Heart right ventricle (tissue), 16 donors: ENCODE measurements around the gene PLAC9. TPM values are rescaled to one million over a fixed set of nuclear protein-coding genes. Genes with fewer than 3 reads are reported as not detected.

Experiments used
- ATAC-seq, 8 donors: fragments of 200-7000 bp; cut with Tn5 transposase; one replicate each; pipeline ENCODE4 v1.9.1; 2020; ENCODE audit warnings: mild to moderate bottlenecking in 8 of 8, moderate library complexity in 8 of 8, moderate number of reproducible peaks in 1 of 8
- DNase-seq, 2 donors: peaks; one replicate each; pipeline ENCODE4 v3.0.0-alpha.2; 2020
- H3K27ac ChIP-seq, 10 donors: fragments of 200-600 bp; sonication (generic) in 2 of 10; one replicate each; pipeline versions ENCODE4 v1.5.0 to v1.8.0; 2020 to 2022; ENCODE audit warnings: mild to moderate bottlenecking in 3 of 10
- H3K27me3 ChIP-seq, 7 donors: fragments of 200-600 bp; one replicate each; pipeline ENCODE4 v1.8.0; 2021 to 2022; ENCODE audit warnings: mild to moderate bottlenecking in 2 of 7
- H3K36me3 ChIP-seq, 9 donors: fragments of 200-600 bp; sonication (generic) in 1 of 9; one replicate each; pipeline versions ENCODE4 v1.5.0 to v1.8.0; 2020 to 2022; ENCODE audit warnings: mild to moderate bottlenecking in 2 of 9
- H3K4me1 ChIP-seq, 9 donors: fragments of 200-600 bp; sonication (generic) in 1 of 9; one replicate each; pipeline versions ENCODE4 v1.5.0 to v1.8.0; 2020 to 2022; ENCODE audit warnings: mild to moderate bottlenecking in 4 of 9
- H3K4me3 ChIP-seq, 10 donors: fragments of 200-600 bp; sonication (generic) in 2 of 10; one replicate each; pipeline versions ENCODE4 v1.5.0 to v1.8.0; 2020 to 2022; ENCODE audit warnings: mild to moderate bottlenecking in 7 of 10, moderate library complexity in 2 of 10
- H3K9me3 ChIP-seq, 11 donors: fragments of 200-600 bp in 10 of 11; sonication (generic) in 2 of 11; one replicate each; pipeline versions ENCODE4 v1.5.0 to v1.8.0; 2013 to 2022; ENCODE audit warnings: mild to moderate bottlenecking in 2 of 11, control low read depth in 1 of 11, moderate library complexity in 1 of 11
- CTCF ChIP-seq, 9 donors: fragments of 200-600 bp; sonication (generic) in 2 of 9; IDR thresholded peaks; one replicate each; pipeline versions ENCODE4 v1.5.0 to v1.8.0; 2021 to 2022; ENCODE audit warnings: antibody characterized with exemption in 9 of 9, mild to moderate bottlenecking in 5 of 9, moderate library complexity in 1 of 9
- WGBS, 2 donors: extraction: QIAGEN DNeasy Blood & Tissue Kit; methylation state at CpG; one replicate each; pipeline ENCODE4 v1.1.7; 2013; ENCODE audit warnings: inconsistent platforms in 1 of 2; 5-methylcytosine and 5-hydroxymethylcytosine counted together
- intact Hi-C, 10 donors: fragments of 100-400 bp; cut with DNase I; formaldehyde crosslinking; loops; one replicate each; pipeline versions ENCODE4 v1.11.1 to v1.14.2; 2022
- polyA plus RNA-seq, 2 donors: library from polyadenylated mRNA; stranded (reverse); fragments of 200-250 nt; gene quantifications; one replicate each; pipeline ENCODE4 v1.2.3, GENCODE V29; 2013
- total RNA-seq, 10 donors: library from RNA; stranded (reverse); fragmentation: NEBNext Ultra II Directional in 3 of 10; extraction: Animal tissue kit (Norgen Biotek cat#: 25700) in 3 of 10; gene quantifications; one replicate each; pipeline versions ENCODE4 v1.2.1 to v1.2.4, GENCODE V29; 2021 to 2023
- donor health status: Arrhythmogenic right ventricular cardiomyopathy.
- donor health status: ischemic (EF 13 %, LVEDD 7.1; RV severe dilation, severe dysfunction).
- donor health status: healthy with polysubstance abuse.
- donor health status: DM: no; HTN: yes; CAD: no.
- donor health status: DM: no; HTN: no; CAD: no.
- donor health status: ischemic (EF 25% LVEDD 6.9; RV normal size, moderate dysfunction).
- donor health status: ischemic (EF 25% LVEDD 5.7; RV mildly dilated, moderate dysfunction).
- donor health status: healthy.
- donor health status: DM: yes; HTN: yes; CAD: no.
- donor health status: Ischemic cardiomyopathy.
- donor health status: ischemic (EF 35%, LVEDD 5.7; RV mildly dilated, moderate dysfunction).
- donor health status: nonischemic (EF 11% LVEDD 7.7; RV severe dilation, severe dysfunction).
- donor health status: DM: yes; HTN: yes; CAD: no.
- donor health status: PGD.
- donor health status: ischemic (EF 29% LVEDD 5.4; RV normal size, mild dysfunction).
- donor health status: nonischemic (EF 23%, LVEDD 6.1; RV moderate dilation, normal function).

PLAC9 gene
- total and polyA plus RNA-seq, 12 donors, result 16.8 to 129 (median 28.7) TPM

GRCh38 chr10:80146918-80147317 lies 14.4 kb downstream of the PLAC9 start:
- Histone ChIP-seq H3K9me3 (peaks cover 0 to 18% (median 0%) of the 10 kb centered on the region in 11 donors), H3K4me1 (peaks cover 4 to 33% (median 24%) of the 10 kb centered on the region in 9 donors), H3K4me3 (no peak overlapping the region), H3K27me3 (no peaks in the 10 kb centered on the region), H3K27ac (peak overlapping the region in 1 of 10 donors; percentile 27), H3K36me3 (peaks cover 0 to 47% (median 5%) of the 10 kb centered on the region in 9 donors)
- DNase-seq (no peak), ATAC-seq (no peak)
- 84 to 88% methylated on average over 3 of the region's 3 CpGs for WGBS, 2 donors
- intact Hi-C loops, result loop anchor here in 4 of 10 donors (5.0 to 10.0 kb wide), 4 partner anchors 58 to 75 kb away; partner anchors contain the start of genes ANXA11 (in 4 of the 4) and TMEM254 (in 1 of the 4)
- TF ChIP-seq CTCF (IDR thresholded peaks at IDR 0.05), result no peak

- intact Hi-C loops, result loop anchor here in 4 of 10 donors (5.0 to 10.0 kb wide), 4 partner anchors 57 to 74 kb away; partner anchors contain the start of genes ANXA11 (in 4 of the 4) and TMEM254 (in 1 of the 4)
- peaks cover 0 to 18% (median 0%) of the 10 kb centered on the region in 11 donors for H3K9me3 ChIP-seq
- H3K36me3 ChIP-seq, result peaks cover 0 to 57% (median 10%) of the 10 kb centered on the region in 9 donors
- H3K4me3 ChIP-seq, result no peak overlapping the region
- WGBS, 2 donors, result 77 to 87% methylated on average over 5 of the region's 5 CpGs
- no peak for TF ChIP-seq CTCF (IDR thresholded peaks at IDR 0.05)
- ATAC-seq, result no peak
- DNase-seq, result no peak
- H3K4me1 ChIP-seq, result peaks cover 4 to 30% (median 23%) of the 10 kb centered on the region in 9 donors
- H3K27ac ChIP-seq, result peak overlapping the region in 1 of 10 donors; percentile 6
- H3K27me3 ChIP-seq, result no peaks in the 10 kb centered on the region
These were observed 15.8 kb downstream of the PLAC9 start for GRCh38 chr10:80148166-80148805.

GRCh38 chr10:80149123-80149522 lies 16.6 kb downstream of the PLAC9 start:
- intact Hi-C loops, result loop anchor here in 4 of 10 donors (5.0 to 10.0 kb wide), 4 partner anchors 56 to 74 kb away; partner anchors contain the start of genes ANXA11 (in 4 of the 4) and TMEM254 (in 1 of the 4)
- Histone ChIP-seq H3K4me1 (peaks cover 3 to 22% (median 15%) of the 10 kb centered on the region in 9 donors), H3K36me3 (peaks cover 0 to 65% (median 19%) of the 10 kb centered on the region in 9 donors), H3K9me3 (peaks cover 0 to 18% (median 0%) of the 10 kb centered on the region in 11 donors), H3K4me3 (no peak overlapping the region), H3K27ac (no peak overlapping the region), H3K27me3 (no peaks in the 10 kb centered on the region)
- DNase-seq (no peak), ATAC-seq (no peak)
- TF ChIP-seq CTCF (IDR thresholded peaks at IDR 0.05), result no peak
- WGBS, 2 donors, result 96 to 97% methylated on average over 2 of the region's 2 CpGs

GRCh38 chr10:80150172-80150571 lies 17.6 kb downstream of the PLAC9 start:
- H3K27me3 ChIP-seq, result no peaks in the 10 kb centered on the region
- H3K9me3 ChIP-seq, result peaks cover 0 to 18% (median 0%) of the 10 kb centered on the region in 11 donors
- H3K4me1 ChIP-seq, result peaks cover 0 to 11% (median 4%) of the 10 kb centered on the region in 9 donors
- H3K4me3 ChIP-seq, result no peak overlapping the region
- intact Hi-C loops, result no loop called here
- DNase-seq (no peak), ATAC-seq (no peak)
- 57 to 77% methylated on average over 2 of the region's 2 CpGs for WGBS, 2 donors
- TF ChIP-seq CTCF (IDR thresholded peaks at IDR 0.05), result no peak
- H3K36me3 ChIP-seq, result peaks cover 0 to 76% (median 28%) of the 10 kb centered on the region in 9 donors
- peak overlapping the region in 5 of 10 donors; percentile 7 to 36 (median 31) for H3K27ac ChIP-seq
